ENCODE results near the gene RPS19. TPM values are rescaled to one million over a fixed set of nuclear protein-coding genes. Genes with fewer than 3 reads are reported as not detected.

Gene RPS19
- total and polyA plus RNA-seq, 2 donors (not counting 1 experiment from before 2014, with no cell fraction given): 1,320 to 2,197 TPM

DNA sequence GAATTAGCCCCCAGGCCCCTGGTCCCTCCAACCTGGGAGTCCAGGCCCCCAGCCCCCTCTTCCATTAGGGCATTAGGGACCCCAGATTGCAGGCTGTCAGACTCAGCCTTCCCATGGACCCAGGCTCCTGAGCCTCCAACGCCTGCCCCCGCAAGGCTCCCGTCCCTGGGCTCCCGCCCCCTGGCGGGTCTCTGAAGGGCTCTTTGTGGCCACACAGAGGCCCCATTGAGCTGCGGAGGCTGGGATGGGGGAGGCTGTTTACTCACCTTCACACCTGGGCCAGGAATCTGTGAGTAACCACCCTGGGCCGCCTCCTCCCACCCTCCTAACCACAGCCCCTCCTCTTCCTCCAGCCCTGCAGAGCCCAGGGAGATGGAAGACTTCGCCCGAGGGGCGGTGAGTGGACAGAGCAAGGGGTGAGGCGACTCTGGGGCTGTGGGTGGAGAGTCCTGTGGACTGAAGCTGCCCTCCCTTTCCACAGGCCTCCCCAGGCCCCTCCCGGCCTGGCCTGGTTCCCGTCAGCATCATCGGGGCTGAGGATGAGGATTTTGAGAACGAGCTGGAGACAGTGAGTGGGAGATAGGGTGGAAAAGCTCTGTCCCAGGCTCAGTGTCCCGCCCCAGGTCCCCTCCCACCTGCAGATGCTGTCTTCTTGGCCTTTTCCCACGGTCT lies 27.8 kb downstream of the RPS19 start:
- no peak overlapping the region for H3K27ac ChIP-seq (ENCODE audit: insufficient read depth, low read length)
- H3K4me1 ChIP-seq (ENCODE audit: control insufficient read depth, extremely low read depth, insufficient read depth, low read length): peaks cover 9% of the 10 kb centered on the region
- no peaks in the 10 kb centered on the region for H3K27me3 ChIP-seq (ENCODE audit: control insufficient read depth, insufficient read depth, low read length)
- H3K9ac ChIP-seq (ENCODE audit: insufficient read depth, low read length): no peak overlapping the region
- H2AFZ ChIP-seq (ENCODE audit: low read length): no peak overlapping the region
- H3K4me3 ChIP-seq (replicated peaks in 1 of 4; ENCODE audit: control extremely low read depth in 1 of 4, insufficient read depth in 1 of 4, low read depth in 3 of 4, low read length in 4 of 4): no peak overlapping the region
- H3K4me2 ChIP-seq (ENCODE audit: extremely low read depth, insufficient read depth, low read length): no peak overlapping the region
- peak in 1 of 2 donors; percentile 90 for DNase-seq (ENCODE audit: low read depth in 2 of 2)
- no peak for TF ChIP-seq EZH2 (IDR thresholded peaks at IDR 0.05; ENCODE audit: low read length, missing control alignments)
- TF ChIP-seq CTCF (conservative IDR thresholded peaks at IDR 0.05 in 1 of 2, IDR thresholded peaks at IDR 0.05 in 1 of 2; ENCODE audit: low read depth in 1 of 2, low read length in 2 of 2): no peak
- H4K20me1 ChIP-seq (ENCODE audit: control insufficient read depth, extremely low read depth, insufficient read depth, low read length): no peaks in the 10 kb centered on the region
- H3K36me3 ChIP-seq (ENCODE audit: control insufficient read depth, insufficient read depth, low read length): peaks cover 26% of the 10 kb centered on the region
- H3K79me2 ChIP-seq (ENCODE audit: control insufficient read depth, insufficient read depth, low read length): peaks cover 32% of the 10 kb centered on the region
- H3K9me3 ChIP-seq (ENCODE audit: control insufficient read depth, insufficient read depth, low read depth, low read length): no peaks in the 10 kb centered on the region

DNA sequence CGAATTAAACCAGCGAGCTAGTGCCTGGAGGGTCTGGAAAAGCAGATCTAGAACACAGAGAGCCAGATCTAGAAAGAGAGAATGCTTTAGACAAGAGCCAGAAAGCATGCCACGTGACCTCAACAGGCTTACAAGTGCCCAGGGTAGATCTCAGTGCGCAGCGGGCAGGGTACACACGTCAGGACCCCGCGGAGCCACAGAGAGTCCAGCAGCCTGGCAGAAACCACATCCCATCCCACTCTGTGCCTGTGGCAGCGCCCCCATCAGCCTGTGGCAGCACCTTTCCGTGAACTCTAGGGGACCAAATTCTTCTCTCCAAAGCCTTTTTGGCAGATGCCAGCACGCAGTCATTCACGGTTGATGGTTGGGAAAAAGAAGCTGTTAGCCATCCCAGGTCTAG lies 28.9 kb downstream of the RPS19 start:
- H3K27ac ChIP-seq (ENCODE audit: insufficient read depth, low read length): no peak overlapping the region
- H3K9ac ChIP-seq (ENCODE audit: insufficient read depth, low read length): no peak overlapping the region
- H3K9me3 ChIP-seq (ENCODE audit: control insufficient read depth, insufficient read depth, low read depth, low read length): no peaks in the 10 kb centered on the region
- no peak for DNase-seq (ENCODE audit: low read depth in 2 of 2)
- H3K36me3 ChIP-seq (ENCODE audit: control insufficient read depth, insufficient read depth, low read length): peaks cover 27% of the 10 kb centered on the region
- H3K79me2 ChIP-seq (ENCODE audit: control insufficient read depth, insufficient read depth, low read length): peaks cover 32% of the 10 kb centered on the region
- no peaks in the 10 kb centered on the region for H4K20me1 ChIP-seq (ENCODE audit: control insufficient read depth, extremely low read depth, insufficient read depth, low read length)
- TF ChIP-seq CTCF (conservative IDR thresholded peaks at IDR 0.05 in 1 of 2, IDR thresholded peaks at IDR 0.05 in 1 of 2; ENCODE audit: low read depth in 1 of 2, low read length in 2 of 2): no peak
- no peak for TF ChIP-seq EZH2 (IDR thresholded peaks at IDR 0.05; ENCODE audit: low read length, missing control alignments)
- no peaks in the 10 kb centered on the region for H3K27me3 ChIP-seq (ENCODE audit: control insufficient read depth, insufficient read depth, low read length)
- no peak overlapping the region for H2AFZ ChIP-seq (ENCODE audit: low read length)
- H3K4me1 ChIP-seq (ENCODE audit: control insufficient read depth, extremely low read depth, insufficient read depth, low read length): peaks cover 9% of the 10 kb centered on the region
- no peak overlapping the region for H3K4me2 ChIP-seq (ENCODE audit: extremely low read depth, insufficient read depth, low read length)
- H3K4me3 ChIP-seq (replicated peaks in 1 of 4; ENCODE audit: control extremely low read depth in 1 of 4, insufficient read depth in 1 of 4, low read depth in 3 of 4, low read length in 4 of 4): no peak overlapping the region

DNA sequence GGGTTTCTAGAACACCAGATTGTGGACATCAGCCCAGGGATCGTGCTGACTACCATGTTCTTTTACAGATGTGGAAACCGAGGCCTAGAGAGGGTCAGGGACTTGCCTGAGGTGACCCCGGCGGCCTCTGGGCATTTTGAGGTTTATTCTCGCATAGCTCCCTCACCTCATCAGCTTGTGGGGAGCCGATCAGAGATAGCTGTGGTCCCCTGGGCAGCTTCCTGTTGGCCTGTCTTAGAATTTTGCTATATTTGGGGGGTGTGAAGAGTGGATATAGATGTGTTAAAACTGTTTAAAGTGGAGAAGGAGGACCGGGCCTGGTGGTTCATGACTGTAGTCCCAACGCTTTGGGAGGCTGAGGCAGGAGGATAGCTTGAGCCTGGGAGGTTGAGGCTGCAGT lies 29.8 kb downstream of the RPS19 start:
- Histone ChIP-seq H3K4me2 (ENCODE audit: extremely low read depth, insufficient read depth, low read length) (no peak overlapping the region), H3K4me3 (replicated peaks in 1 of 4; ENCODE audit: control extremely low read depth in 1 of 4, insufficient read depth in 1 of 4, low read depth in 3 of 4, low read length in 4 of 4) (no peak overlapping the region), H3K27me3 (ENCODE audit: control insufficient read depth, insufficient read depth, low read length) (no peaks in the 10 kb centered on the region), H3K9ac (ENCODE audit: insufficient read depth, low read length) (no peak overlapping the region), H4K20me1 (ENCODE audit: control insufficient read depth, extremely low read depth, insufficient read depth, low read length) (no peaks in the 10 kb centered on the region), H3K36me3 (ENCODE audit: control insufficient read depth, insufficient read depth, low read length) (peaks cover 32% of the 10 kb centered on the region), H3K27ac (ENCODE audit: insufficient read depth, low read length) (no peak overlapping the region), H3K79me2 (ENCODE audit: control insufficient read depth, insufficient read depth, low read length) (peaks cover 25% of the 10 kb centered on the region), H3K4me1 (ENCODE audit: control insufficient read depth, extremely low read depth, insufficient read depth, low read length) (peaks cover 7% of the 10 kb centered on the region), H2AFZ (ENCODE audit: low read length) (no peak overlapping the region), H3K9me3 (ENCODE audit: control insufficient read depth, insufficient read depth, low read depth, low read length) (no peaks in the 10 kb centered on the region)
- DNase-seq (ENCODE audit: low read depth in 2 of 2): no peak
- TF ChIP-seq CTCF (conservative IDR thresholded peaks at IDR 0.05 in 1 of 2, IDR thresholded peaks at IDR 0.05 in 1 of 2; ENCODE audit: low read depth in 1 of 2, low read length in 2 of 2) (no peak), EZH2 (IDR thresholded peaks at IDR 0.05; ENCODE audit: low read length, missing control alignments) (no peak)
